Calu3 (cell line): ENCODE measurements around the gene RBFOX1. TPM values are rescaled to one million over a fixed set of nuclear protein-coding genes. Genes with fewer than 3 reads are reported as not detected.

Source experiments
- BruUV-seq: library from RNA; stranded (reverse); fragments of 400-500 nt; replicated peaks from 2 replicates; lab custom pipeline; 2021; lab: Mats Ljungman, UMichigan
- CTCF ChIA-PET: fragments of 300-600 bp; sonication (Branson Sonifier 250); formaldehyde crosslinking; loops from one replicate; lab custom pipeline; 2022; ENCODE audit warnings: antibody characterized with exemption; lab: Charles Lee
- DNase-seq: peaks from one replicate; pipeline ENCODE4 v3.0.0; 2022
- H3K27ac Mint-ChIP-seq: one replicate; pipeline ENCODE4 v1.8.0; 2022; ENCODE audit warnings: mixed read lengths; ENCODE audit not compliant: unreplicated experiment
- H3K27me3 Mint-ChIP-seq: one replicate; pipeline ENCODE4 v1.8.0; 2022; ENCODE audit warnings: mixed read lengths; ENCODE audit not compliant: unreplicated experiment
- H3K36me3 Mint-ChIP-seq: one replicate; pipeline ENCODE4 v1.8.0; 2022; ENCODE audit warnings: mild to moderate bottlenecking, moderate library complexity, mixed read lengths; ENCODE audit not compliant: insufficient read depth, unreplicated experiment
- H3K4me1 Mint-ChIP-seq: one replicate; pipeline ENCODE4 v1.8.0; 2022; ENCODE audit warnings: mild to moderate bottlenecking, low read depth, mixed read lengths; ENCODE audit not compliant: unreplicated experiment
- H3K4me3 Mint-ChIP-seq: one replicate; pipeline ENCODE4 v1.8.0; 2022; ENCODE audit warnings: mild to moderate bottlenecking, low read depth, moderate library complexity, mixed read lengths; ENCODE audit not compliant: unreplicated experiment
- H3K9me3 Mint-ChIP-seq: one replicate; pipeline ENCODE4 v1.8.0; 2022; ENCODE audit warnings: low read depth, mixed read lengths; ENCODE audit not compliant: unreplicated experiment
- intact Hi-C: fragments of 100-400 bp; cut with micrococcal nuclease; formaldehyde crosslinking; loops from one replicate; pipeline ENCODE4 v1.10.0; 2022; ENCODE audit not compliant: unreplicated experiment
- total RNA-seq: library from RNA; stranded (reverse); gene quantifications from 2 replicates; pipeline ENCODE4 v1.2.3, GENCODE V29; 2022
- TF ChIP-seq, protein P1 (sequence below): fragments of 200-600 bp; IDR thresholded peaks from one replicate; pipeline ENCODE4 v1.8.0; 2022; ENCODE audit warnings: antibody characterized with exemption; ENCODE audit not compliant: unreplicated experiment

The RBFOX1 gene
- total RNA-seq, 1 experiment from 2014 or later = not detected

DNA sequence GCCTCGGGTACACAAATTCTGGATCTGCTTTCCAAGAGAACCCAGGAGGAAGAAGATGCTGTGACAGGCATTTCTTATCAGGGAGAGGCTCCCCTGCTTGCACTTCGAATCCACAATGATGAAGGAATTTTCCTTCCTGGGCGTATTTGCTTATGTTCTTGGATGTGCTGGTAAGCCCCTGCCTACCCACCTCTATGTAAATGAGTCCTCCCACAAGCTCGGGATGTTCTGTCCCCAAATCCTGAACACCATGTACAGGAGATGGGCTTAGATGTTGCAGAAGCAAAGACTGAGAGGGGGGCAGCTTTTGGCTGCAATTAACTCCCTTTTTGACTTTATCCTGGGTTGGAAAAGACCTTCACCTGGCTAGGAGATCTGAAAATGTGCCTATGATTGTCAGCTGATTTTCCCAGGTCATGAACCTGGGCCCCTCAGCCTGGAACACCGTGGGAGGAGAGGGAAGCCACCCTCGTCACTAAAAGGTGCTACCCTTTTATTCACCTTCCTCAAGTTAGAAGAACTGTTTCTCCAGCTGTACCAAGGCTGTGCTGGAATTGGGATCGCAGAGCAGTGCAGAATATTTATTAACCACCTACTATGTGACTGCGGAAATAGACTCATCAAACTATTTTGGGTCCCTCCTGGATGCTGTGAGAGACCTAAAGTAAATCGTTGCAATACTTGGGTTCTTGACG lies 150.1 kb downstream of the RBFOX1 start:
- H3K27me3 Mint-ChIP-seq = no peaks in the 10 kb centered on the region
- DNase-seq = no peak
- CTCF ChIA-PET = no interaction called here
- H3K27ac Mint-ChIP-seq = no peak overlapping the region
- no peak overlapping the region for H3K4me3 Mint-ChIP-seq
- peaks cover 6% of the 10 kb centered on the region for H3K9me3 Mint-ChIP-seq
- no TSS peak for BruUV-seq
- no peaks in the 10 kb centered on the region for H3K36me3 Mint-ChIP-seq
- TF ChIP-seq, protein P1, sequence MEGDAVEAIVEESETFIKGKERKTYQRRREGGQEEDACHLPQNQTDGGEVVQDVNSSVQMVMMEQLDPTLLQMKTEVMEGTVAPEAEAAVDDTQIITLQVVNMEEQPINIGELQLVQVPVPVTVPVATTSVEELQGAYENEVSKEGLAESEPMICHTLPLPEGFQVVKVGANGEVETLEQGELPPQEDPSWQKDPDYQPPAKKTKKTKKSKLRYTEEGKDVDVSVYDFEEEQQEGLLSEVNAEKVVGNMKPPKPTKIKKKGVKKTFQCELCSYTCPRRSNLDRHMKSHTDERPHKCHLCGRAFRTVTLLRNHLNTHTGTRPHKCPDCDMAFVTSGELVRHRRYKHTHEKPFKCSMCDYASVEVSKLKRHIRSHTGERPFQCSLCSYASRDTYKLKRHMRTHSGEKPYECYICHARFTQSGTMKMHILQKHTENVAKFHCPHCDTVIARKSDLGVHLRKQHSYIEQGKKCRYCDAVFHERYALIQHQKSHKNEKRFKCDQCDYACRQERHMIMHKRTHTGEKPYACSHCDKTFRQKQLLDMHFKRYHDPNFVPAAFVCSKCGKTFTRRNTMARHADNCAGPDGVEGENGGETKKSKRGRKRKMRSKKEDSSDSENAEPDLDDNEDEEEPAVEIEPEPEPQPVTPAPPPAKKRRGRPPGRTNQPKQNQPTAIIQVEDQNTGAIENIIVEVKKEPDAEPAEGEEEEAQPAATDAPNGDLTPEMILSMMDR = no peak
- H3K4me1 Mint-ChIP-seq = no peaks in the 10 kb centered on the region
- intact Hi-C loops = no loop called here

DNA sequence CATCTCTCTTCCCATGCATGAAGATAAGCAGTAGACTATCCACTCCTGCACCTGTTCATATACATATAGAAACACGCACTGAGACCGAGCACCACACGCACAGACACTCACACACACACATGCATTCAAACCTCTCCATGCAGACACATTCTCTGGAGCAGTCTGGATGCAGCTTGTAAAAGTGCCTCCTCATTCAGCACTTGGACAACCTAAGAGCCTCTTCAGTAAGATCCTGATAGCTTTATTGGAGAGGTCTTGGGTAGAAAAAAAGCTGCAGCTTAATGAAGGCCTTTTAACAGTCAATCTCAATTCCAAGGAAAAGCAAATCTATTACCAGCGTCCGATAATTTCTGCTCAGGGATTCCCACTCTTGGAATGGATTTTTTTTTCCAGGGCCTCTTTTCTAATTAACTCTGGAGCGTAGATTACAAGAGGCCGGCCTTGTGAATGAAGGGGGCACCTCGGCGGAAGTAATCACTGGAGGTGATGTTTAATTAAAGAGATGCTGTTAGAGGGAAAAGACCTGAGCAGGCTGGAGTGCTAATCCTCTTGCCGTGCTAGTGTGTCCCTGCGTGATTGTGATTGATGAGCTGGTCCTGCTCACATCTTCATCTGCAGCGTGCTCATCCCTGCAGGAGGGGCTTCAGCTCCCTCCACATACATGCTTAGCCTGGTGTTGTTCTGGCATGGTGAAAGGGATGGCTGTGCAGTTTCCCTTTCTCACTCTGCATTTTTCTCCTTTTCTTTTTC lies 155.1 kb downstream of the RBFOX1 start:
- BruUV-seq = no TSS peak
- H3K9me3 Mint-ChIP-seq = peaks cover 23% of the 10 kb centered on the region
- H3K4me3 Mint-ChIP-seq = no peak overlapping the region
- H3K27me3 Mint-ChIP-seq = no peaks in the 10 kb centered on the region
- CTCF ChIA-PET = no interaction called here
- no peaks in the 10 kb centered on the region for H3K4me1 Mint-ChIP-seq
- TF ChIP-seq, protein P1 = no peak
- no peaks in the 10 kb centered on the region for H3K36me3 Mint-ChIP-seq
- DNase-seq = no peak
- intact Hi-C loops = no loop called here
- no peak overlapping the region for H3K27ac Mint-ChIP-seq

DNA sequence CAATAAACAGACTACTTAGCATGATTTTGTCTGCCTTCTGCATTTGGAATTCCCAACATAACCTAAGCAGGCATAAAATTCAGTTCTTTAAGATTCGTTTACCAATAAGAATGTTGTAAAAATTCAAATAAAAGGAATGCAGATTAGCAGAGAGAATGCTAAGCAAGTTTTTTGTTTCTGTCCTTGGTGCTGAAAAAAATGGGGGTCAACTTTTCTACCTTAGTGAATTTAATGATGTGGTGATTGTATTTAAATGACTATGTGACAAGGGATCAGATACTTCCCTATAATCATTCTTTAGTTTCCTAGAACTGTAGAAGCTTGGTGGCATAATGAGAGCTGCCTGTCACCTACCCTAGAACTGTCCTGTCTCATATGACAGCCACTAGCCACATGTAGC lies 159.5 kb downstream of the RBFOX1 start:
- no peaks in the 10 kb centered on the region for H3K4me1 Mint-ChIP-seq
- no TSS peak for BruUV-seq
- peaks cover 21% of the 10 kb centered on the region for H3K9me3 Mint-ChIP-seq
- no peaks in the 10 kb centered on the region for H3K27me3 Mint-ChIP-seq
- no peak overlapping the region for H3K27ac Mint-ChIP-seq
- CTCF ChIA-PET = no interaction called here
- DNase-seq = no peak
- H3K4me3 Mint-ChIP-seq = no peak overlapping the region
- intact Hi-C loops = no loop called here
- TF ChIP-seq, protein P1 = no peak
- H3K36me3 Mint-ChIP-seq = no peaks in the 10 kb centered on the region

DNA sequence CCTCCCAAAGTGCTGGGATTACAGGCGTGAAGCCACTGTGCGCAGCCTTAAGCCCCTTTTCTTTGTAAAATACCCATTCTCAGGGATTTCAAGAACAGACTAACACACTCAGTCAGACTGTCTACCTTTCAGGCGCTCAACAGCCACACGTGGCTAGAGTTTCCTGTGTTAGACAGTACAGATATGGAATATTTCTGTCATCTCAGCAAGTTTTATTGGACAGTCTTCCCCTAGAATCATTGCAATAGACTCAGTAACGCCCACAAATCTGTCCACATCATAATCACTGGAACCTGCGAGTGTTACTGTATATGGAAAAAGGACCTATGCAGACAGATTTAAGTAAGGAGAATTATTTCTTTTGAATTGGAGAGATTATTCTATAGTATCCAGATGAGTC lies 160.5 kb downstream of the RBFOX1 start:
- no TSS peak for BruUV-seq
- DNase-seq = no peak
- Mint-ChIP-seq H3K9me3 (peaks cover 22% of the 10 kb centered on the region), H3K27ac (no peak overlapping the region), H3K4me1 (no peaks in the 10 kb centered on the region), H3K27me3 (no peaks in the 10 kb centered on the region), H3K4me3 (no peak overlapping the region), H3K36me3 (no peaks in the 10 kb centered on the region)
- intact Hi-C loops = no loop called here
- CTCF ChIA-PET = no interaction called here
- TF ChIP-seq, protein P1 = no peak
